ENCODE results near the gene LSR.
"Not testable (repeated sequence)": the region's sequence is repeated elsewhere in the genome, so short reads cannot be mapped to it uniquely, and the experiment has no call there.

The LSR gene

GRCh38 chr19:35268536-35269437, 20.0 kb downstream of the LSR start, which contains the start of gene USF2:
USF2 (plus strand) TSS chr19:35268962; CDS start chr19:35269102, 140 bp downstream.
- DNase-seq, result no peak

- peak; percentile 44 for DNase-seq
These were observed 20.8 kb downstream of the LSR start for GRCh38 chr19:35269438-35270117.

DNA sequence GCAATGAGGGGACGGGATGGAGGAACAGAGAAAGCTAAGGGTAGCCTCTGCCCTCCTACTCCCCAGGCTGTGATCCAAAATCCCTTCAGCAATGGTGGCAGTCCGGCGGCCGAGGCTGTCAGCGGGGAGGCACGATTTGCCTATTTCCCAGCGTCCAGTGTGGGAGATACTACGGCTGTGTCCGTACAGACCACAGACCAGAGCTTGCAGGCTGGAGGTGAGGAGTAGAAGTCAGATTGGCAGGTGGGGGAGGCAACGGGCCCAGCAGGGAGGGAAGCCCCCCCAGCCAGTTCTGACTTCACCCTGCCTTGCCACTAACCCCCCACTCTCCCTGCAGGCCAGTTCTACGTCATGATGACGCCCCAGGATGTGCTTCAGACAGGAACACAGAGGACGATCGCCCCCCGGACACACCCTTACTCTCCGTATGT, 21.6 kb downstream of the LSR start:
- DNase-seq, result no peak

DNA sequence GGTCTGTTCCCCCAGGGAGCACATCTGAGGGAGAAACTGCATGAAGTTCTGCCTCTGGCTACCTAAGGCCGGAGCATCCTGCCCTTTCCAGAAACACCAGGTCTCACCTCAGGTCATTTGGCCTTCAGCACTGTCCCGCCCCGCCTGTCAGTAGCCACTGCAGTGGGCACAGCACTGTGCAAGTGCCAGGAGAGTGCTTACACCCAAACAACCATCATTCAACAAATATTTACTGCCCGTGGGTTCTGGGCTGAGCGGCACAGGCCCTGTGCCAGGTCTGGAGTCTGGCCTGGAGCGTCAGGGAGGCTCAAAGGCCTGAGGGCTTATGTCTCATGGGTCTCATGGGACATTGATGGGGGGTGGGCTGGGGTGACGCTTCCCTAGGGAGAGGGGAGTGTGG, 22.7 kb downstream of the LSR start:
- no peak for DNase-seq

DNA sequence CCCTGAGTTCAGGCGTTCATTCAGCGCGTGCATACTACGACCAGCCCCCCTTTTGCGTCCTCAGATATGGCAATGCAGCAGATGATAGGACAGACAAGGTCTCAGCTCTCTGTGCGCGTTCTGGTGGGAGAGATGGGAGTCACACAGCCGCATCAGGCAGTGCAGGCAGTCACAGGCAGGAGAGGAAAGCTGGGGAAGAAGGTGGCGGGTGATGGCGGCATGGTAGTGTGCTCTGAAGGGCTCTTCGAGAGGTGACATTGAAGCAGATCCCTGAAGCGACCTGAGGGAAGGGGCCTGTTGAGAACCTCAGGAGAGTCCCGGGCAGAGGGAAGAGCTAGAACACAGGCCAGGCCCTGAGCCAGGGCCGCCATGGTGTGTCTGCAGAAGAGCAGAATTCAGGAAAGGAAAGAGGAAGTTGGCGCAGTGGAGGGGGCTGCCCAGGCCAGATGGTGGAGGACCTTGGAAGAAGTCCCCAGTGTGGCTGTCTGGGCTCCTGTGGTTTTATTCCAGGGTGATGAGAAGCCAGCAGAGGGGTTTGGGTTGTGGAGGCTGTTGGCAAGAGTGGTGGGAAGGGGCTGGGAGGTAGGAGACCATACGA, 23.4 kb downstream of the LSR start:
- no peak for DNase-seq

DNA sequence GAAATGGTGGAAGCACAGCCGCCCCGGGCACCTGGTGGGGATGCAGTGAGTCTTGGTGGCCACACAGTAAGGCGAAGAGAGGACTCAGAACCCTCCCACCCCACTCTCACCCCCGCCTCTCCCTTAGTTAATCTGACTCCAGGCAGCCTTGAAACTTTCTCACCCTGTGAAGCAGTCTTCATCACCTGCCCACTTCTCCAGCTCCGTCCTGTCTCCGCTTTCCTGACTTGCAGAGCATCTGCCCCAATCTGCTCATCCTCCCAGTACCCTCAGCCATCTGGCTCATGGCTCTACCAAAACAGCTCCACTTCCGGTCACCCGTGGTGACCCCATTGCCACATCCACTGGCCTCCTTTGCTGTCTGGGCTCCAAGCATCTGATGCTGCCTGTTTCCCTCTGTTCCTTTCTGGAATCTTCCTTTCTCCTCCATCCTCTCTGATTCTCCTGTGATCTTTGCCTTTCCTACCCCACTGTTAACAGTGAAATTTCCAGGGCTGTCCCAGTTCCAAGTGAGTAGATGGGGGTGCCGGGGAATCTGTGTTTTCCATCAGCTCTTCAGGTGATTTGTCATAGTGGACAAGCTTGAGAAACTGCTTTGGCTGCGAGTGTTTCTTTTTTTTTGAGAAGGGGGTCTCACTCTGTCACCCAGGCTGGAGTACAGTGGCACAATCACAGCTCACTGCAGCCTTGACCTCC, 24.3 kb downstream of the LSR start:
- no peak for DNase-seq

- no peak for DNase-seq
These were observed 25.0 kb downstream of the LSR start for GRCh38 chr19:35273686-35274259.

DNA sequence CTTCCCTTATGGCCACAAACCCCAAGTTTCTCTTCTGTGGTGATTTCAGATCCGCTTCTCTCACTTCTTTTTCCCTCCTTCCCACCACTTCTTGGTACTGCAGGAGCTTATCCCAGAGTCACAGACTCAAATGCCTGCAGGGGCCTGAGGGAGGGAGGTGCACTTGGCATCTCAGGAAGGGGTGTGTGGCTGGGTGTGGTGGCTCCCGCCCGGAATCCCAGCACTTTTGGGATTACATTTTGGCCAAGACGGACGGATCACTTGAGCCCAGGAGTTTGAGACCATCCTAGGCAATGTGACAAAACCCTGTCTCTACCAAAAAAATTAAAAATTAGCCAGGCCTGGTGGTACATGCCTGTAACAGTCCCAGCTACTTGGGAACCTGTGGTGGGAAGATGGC, 25.5 kb downstream of the LSR start:
- DNase-seq, result no peak

- DNase-seq, result no peak
These were observed 28.0 kb downstream of the LSR start for GRCh38 chr19:35276706-35277281.

DNA sequence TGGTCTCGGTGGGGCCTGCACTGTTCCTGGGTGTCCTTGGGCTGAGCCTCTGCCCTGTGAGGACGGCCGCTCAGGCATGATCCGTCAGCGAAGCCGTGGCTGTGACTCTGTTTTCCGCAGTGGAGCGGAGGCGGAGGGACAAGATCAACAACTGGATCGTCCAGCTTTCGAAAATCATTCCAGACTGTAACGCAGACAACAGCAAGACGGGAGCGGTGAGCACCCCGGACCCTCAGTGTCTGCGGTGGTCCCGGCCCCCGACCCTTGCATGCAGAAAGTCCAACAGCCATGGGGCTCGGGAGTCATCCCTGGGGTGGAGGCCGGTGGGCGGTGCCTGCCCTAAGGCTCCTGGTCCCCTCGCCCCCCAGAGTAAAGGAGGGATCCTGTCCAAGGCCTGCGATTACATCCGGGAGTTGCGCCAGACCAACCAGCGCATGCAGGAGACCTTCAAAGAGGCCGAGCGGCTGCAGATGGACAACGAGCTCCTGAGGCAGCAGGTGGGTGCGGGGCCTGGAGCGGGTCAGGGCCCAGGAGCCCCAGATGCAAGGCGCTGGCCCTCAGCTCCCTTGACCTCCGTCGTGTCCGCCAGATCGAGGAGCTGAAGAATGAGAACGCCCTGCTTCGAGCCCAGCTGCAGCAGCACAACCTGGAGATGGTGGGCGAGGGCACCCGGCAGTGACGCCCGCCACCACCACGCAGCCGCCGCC, 29.9 kb downstream of the LSR start:
- DNase-seq, result no peak

DNA sequence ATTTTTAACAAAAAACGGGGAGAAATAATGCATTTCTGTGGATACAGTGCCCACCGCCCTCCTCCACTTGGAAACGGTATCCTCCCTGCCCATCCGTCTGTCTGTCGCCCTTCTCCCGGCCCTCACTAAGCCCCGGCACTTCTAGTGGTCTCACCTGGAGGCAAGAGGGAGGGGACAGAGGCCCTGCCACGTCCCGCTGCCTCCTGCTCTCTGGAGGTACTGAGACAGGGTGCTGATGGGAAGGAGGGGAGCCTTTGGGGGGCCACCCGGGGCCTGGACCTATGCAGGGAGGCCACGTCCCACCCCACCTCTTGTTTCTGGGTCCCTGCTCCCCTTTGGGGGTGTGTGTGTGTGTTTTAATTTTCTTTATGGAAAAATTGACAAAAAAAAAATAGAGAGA, 30.6 kb downstream of the LSR start:
- DNase-seq, result no peak

GRCh38 chr19:35279985-35280821, 31.4 kb downstream of the LSR start:
- no peak for DNase-seq

- no peak for DNase-seq
These were observed 32.5 kb downstream of the LSR start for GRCh38 chr19:35281303-35281702.

- DNase-seq, result no peak
These were observed 35.6 kb downstream of the LSR start for GRCh38 chr19:35284153-35285094.

- DNase-seq, result no peak
These were observed 36.3 kb downstream of the LSR start for GRCh38 chr19:35285095-35285449.

DNA sequence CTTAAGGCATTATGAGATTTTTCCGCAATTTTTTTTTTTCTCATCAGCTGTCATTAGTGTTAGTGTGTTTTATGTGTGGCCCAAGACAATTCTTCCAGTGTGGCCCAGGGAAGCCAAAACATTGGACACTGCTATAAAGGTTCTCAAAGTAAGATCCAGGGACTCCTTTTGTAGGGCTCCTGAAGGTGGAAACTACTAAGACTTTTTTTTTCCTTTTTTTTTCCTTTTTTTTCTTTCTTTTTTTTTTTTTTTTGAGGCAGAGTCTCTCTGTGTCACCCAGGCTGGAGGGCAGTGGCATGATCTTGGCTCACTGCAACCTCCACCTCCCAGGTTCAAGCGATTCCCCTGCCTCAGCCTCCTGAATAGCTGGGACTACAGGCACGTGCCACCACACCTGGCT, 36.7 kb downstream of the LSR start:
- DNase-seq, result not testable (repeated sequence)

GRCh38 chr19:35286101-35286500, 37.3 kb downstream of the LSR start:
- not testable (repeated sequence) for DNase-seq

GRCh38 chr19:35287713-35288112, 38.9 kb downstream of the LSR start:
- no peak for DNase-seq

GRCh38 chr19:35288331-35288730, 39.5 kb downstream of the LSR start:
- no peak for DNase-seq

DNA sequence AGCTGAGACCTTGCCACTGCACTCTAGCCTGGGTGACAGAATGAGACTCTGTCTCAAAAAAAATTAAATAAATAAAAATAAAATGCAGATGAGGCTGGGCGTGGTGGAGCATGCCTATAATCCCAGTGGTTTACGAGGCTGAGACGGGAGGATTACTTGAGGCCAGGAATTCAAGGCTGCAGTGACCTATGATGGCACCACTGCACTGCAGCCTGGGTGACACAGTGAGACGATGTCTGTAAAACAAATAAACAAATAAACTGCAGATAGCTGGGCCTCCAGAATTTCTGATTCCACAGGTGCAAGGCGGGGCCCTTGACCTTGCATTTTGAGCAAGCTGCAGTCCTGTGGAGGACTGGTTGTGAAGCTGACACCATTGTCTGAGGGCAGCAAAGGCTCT, 40.1 kb downstream of the LSR start:
- no peak for DNase-seq

All from NCI-H2029 treated with DMSO at 0.1 percent for 48 hours (cell line).